ENCODE data around the gene JADE2.
"Not testable (repeated sequence)": the region's sequence is repeated elsewhere in the genome, so short reads cannot be mapped to it uniquely, and the experiment has no call there.

JADE2 gene

GRCh38 chr5:134494780-134495179, 30.7 kb upstream of the JADE2 start:
- H3K4me3 ChIP-seq (ENCODE audit: low read length in 2 of 2), result no peak overlapping the region
- no peak overlapping the region for H3K27ac ChIP-seq (ENCODE audit: low read depth in 2 of 2, low read length in 2 of 2)
- H3K4me1 ChIP-seq (ENCODE audit: control insufficient read depth in 2 of 2, insufficient read depth in 2 of 2, low read length in 2 of 2), result no peaks in the 10 kb centered on the region
- no peaks in the 10 kb centered on the region for H3K36me3 ChIP-seq (ENCODE audit: control insufficient read depth in 2 of 2, insufficient read depth in 2 of 2, low read length in 2 of 2)
- no peaks in the 10 kb centered on the region for H3K9me3 ChIP-seq (ENCODE audit: control insufficient read depth in 2 of 2, low read length in 2 of 2)
- no peaks in the 10 kb centered on the region for H3K27me3 ChIP-seq (ENCODE audit: control insufficient read depth in 2 of 2, insufficient read depth in 2 of 2, low read length in 2 of 2)
- H3K9ac ChIP-seq (ENCODE audit: low read depth in 1 of 2, low read length in 2 of 2), result no peak overlapping the region

- peaks cover 20 to 27% of the 10 kb centered on the region in 2 donors for H3K4me1 ChIP-seq (ENCODE audit: control insufficient read depth in 2 of 2, insufficient read depth in 2 of 2, low read length in 2 of 2)
- H3K36me3 ChIP-seq (ENCODE audit: control insufficient read depth in 2 of 2, insufficient read depth in 2 of 2, low read length in 2 of 2); H3K4me3 ChIP-seq (ENCODE audit: low read length in 2 of 2); H3K27me3 ChIP-seq (ENCODE audit: control insufficient read depth in 2 of 2, insufficient read depth in 2 of 2, low read length in 2 of 2); H3K27ac ChIP-seq (ENCODE audit: low read depth in 2 of 2, low read length in 2 of 2); H3K9me3 ChIP-seq (ENCODE audit: control insufficient read depth in 2 of 2, low read length in 2 of 2); H3K9ac ChIP-seq (ENCODE audit: low read depth in 1 of 2, low read length in 2 of 2): not testable (repeated sequence)
Measured at GRCh38 chr5:134499905-134500304, 25.6 kb upstream of the JADE2 start.

DNA sequence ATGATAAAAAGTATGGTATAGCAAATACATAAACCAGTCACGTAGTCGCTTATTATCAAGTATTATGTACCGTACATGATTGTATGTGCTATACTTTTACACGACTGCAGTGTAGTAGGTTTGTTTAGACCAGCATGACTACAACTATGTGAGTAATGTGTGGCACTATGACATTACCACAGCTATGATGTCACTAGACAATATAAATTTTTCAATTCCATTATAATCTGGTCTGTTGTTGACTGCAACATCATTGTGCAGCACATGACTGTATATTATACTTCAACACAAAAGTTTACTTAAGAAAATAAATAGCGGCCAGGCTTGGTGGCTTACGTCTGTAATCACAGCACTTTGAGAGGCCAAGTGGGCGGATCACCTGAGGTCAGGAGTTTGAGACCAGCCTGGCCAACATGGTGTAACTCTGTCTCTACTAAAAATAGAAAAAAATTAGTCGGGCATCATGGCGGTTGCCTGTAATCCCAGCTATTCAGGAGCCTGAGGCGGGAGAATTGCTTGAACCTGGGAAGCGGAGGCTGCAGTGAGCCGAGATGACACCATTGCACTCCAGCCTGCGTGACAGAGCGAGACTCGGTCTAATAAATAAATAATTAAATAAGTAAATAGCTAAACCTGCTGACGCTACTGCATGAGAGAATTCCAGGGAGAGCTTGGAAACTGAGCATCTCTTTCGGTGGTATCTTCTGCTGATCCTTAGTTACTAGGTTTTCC, 24.6 kb upstream of the JADE2 start:
- H3K36me3 ChIP-seq (ENCODE audit: control insufficient read depth in 2 of 2, insufficient read depth in 2 of 2, low read length in 2 of 2), result no peaks in the 10 kb centered on the region
- no peak overlapping the region for H3K27ac ChIP-seq (ENCODE audit: low read depth in 2 of 2, low read length in 2 of 2)
- H3K27me3 ChIP-seq (ENCODE audit: control insufficient read depth in 2 of 2, insufficient read depth in 2 of 2, low read length in 2 of 2), result no peaks in the 10 kb centered on the region
- H3K9ac ChIP-seq (ENCODE audit: low read depth in 1 of 2, low read length in 2 of 2), result no peak overlapping the region
- peaks cover 25 to 31% of the 10 kb centered on the region in 2 donors for H3K4me1 ChIP-seq (ENCODE audit: control insufficient read depth in 2 of 2, insufficient read depth in 2 of 2, low read length in 2 of 2)
- no peaks in the 10 kb centered on the region for H3K9me3 ChIP-seq (ENCODE audit: control insufficient read depth in 2 of 2, low read length in 2 of 2)
- no peak overlapping the region for H3K4me3 ChIP-seq (ENCODE audit: low read length in 2 of 2)

GRCh38 chr5:134502259-134502658, 23.2 kb upstream of the JADE2 start:
- no peaks in the 10 kb centered on the region for H3K9me3 ChIP-seq (ENCODE audit: control insufficient read depth in 2 of 2, low read length in 2 of 2)
- no peak overlapping the region for H3K4me3 ChIP-seq (ENCODE audit: low read length in 2 of 2)
- no peak overlapping the region for H3K27ac ChIP-seq (ENCODE audit: low read depth in 2 of 2, low read length in 2 of 2)
- H3K27me3 ChIP-seq (ENCODE audit: control insufficient read depth in 2 of 2, insufficient read depth in 2 of 2, low read length in 2 of 2), result no peaks in the 10 kb centered on the region
- H3K9ac ChIP-seq (ENCODE audit: low read depth in 1 of 2, low read length in 2 of 2), result no peak overlapping the region
- peaks cover 27 to 38% of the 10 kb centered on the region in 2 donors for H3K4me1 ChIP-seq (ENCODE audit: control insufficient read depth in 2 of 2, insufficient read depth in 2 of 2, low read length in 2 of 2)
- H3K36me3 ChIP-seq (ENCODE audit: control insufficient read depth in 2 of 2, insufficient read depth in 2 of 2, low read length in 2 of 2), result no peaks in the 10 kb centered on the region

DNA sequence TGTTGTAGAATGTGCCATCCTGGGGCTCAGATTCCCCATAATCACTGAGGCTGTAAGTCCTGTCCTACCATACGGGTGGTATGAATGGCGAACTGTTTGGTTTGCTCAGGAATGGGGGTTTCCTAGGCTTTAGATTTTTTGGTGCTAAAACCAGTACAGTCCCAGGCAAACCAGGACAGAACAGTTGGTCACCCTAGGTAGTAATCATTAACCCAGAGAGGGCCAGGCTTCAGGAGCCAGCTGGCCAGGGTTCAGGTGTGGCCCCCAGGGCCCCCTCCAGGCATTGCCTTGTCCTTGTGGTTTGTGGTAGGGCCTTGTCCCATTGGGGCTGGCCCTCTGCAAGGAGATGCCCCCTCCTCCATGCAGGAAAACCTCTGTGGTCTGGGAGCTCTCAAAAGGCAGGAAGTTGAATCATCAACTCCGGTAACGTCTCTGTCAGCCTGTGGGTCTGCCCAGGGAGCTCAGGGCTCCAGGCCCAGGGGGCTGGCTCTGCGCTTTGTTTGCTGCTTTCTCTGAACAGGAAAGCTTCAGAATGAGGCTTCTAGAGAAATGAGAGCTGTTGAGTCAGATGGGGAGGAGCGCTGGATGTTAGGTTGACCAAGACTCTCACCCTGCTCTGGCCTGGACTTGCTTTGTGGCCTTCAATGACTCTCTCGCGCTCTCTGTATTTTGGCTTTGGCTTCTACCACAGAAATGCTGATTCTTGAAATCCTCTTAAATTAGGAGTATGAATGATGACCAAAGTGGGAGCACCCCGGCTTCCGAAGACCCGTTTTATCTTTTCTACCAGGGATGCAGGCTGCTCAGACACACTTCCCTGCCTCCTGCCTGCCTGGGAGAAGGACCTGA, 22.2 kb upstream of the JADE2 start:
- Histone ChIP-seq H3K9ac (ENCODE audit: low read depth in 1 of 2, low read length in 2 of 2) (peak overlapping the region; percentile 40 to 48), H3K27me3 (ENCODE audit: control insufficient read depth in 2 of 2, insufficient read depth in 2 of 2, low read length in 2 of 2) (no peaks in the 10 kb centered on the region), H3K4me1 (ENCODE audit: control insufficient read depth in 2 of 2, insufficient read depth in 2 of 2, low read length in 2 of 2) (peaks cover 33 to 42% of the 10 kb centered on the region in 2 donors), H3K36me3 (ENCODE audit: control insufficient read depth in 2 of 2, insufficient read depth in 2 of 2, low read length in 2 of 2) (no peaks in the 10 kb centered on the region), H3K27ac (ENCODE audit: low read depth in 2 of 2, low read length in 2 of 2) (peak overlapping the region; percentile 71 to 81), H3K4me3 (ENCODE audit: low read length in 2 of 2) (peak overlapping the region in 1 of 2 donors; percentile 20), H3K9me3 (ENCODE audit: control insufficient read depth in 2 of 2, low read length in 2 of 2) (no peaks in the 10 kb centered on the region)

- Histone ChIP-seq H3K4me3 (ENCODE audit: low read length in 2 of 2) (no peak overlapping the region), H3K36me3 (ENCODE audit: control insufficient read depth in 2 of 2, insufficient read depth in 2 of 2, low read length in 2 of 2) (peaks cover 2 to 3% of the 10 kb centered on the region in 2 donors), H3K9me3 (ENCODE audit: control insufficient read depth in 2 of 2, low read length in 2 of 2) (no peaks in the 10 kb centered on the region), H3K4me1 (ENCODE audit: control insufficient read depth in 2 of 2, insufficient read depth in 2 of 2, low read length in 2 of 2) (peaks cover 37 to 43% of the 10 kb centered on the region in 2 donors), H3K27me3 (ENCODE audit: control insufficient read depth in 2 of 2, insufficient read depth in 2 of 2, low read length in 2 of 2) (no peaks in the 10 kb centered on the region), H3K9ac (ENCODE audit: low read depth in 1 of 2, low read length in 2 of 2) (peak overlapping the region; percentile 40 to 48), H3K27ac (ENCODE audit: low read depth in 2 of 2, low read length in 2 of 2) (peak overlapping the region; percentile 71 to 81)
Measured at GRCh38 chr5:134503937-134504437, 21.5 kb upstream of the JADE2 start.

GRCh38 chr5:134504629-134505300, 20.7 kb upstream of the JADE2 start:
- Histone ChIP-seq H3K9ac (ENCODE audit: low read depth in 1 of 2, low read length in 2 of 2) (peak overlapping the region in 1 of 2 donors; percentile 19), H3K27ac (ENCODE audit: low read depth in 2 of 2, low read length in 2 of 2) (no peak overlapping the region), H3K36me3 (ENCODE audit: control insufficient read depth in 2 of 2, insufficient read depth in 2 of 2, low read length in 2 of 2) (peaks cover 5 to 6% of the 10 kb centered on the region in 2 donors), H3K9me3 (ENCODE audit: control insufficient read depth in 2 of 2, low read length in 2 of 2) (no peaks in the 10 kb centered on the region), H3K27me3 (ENCODE audit: control insufficient read depth in 2 of 2, insufficient read depth in 2 of 2, low read length in 2 of 2) (no peaks in the 10 kb centered on the region), H3K4me1 (ENCODE audit: control insufficient read depth in 2 of 2, insufficient read depth in 2 of 2, low read length in 2 of 2) (peaks cover 37 to 49% of the 10 kb centered on the region in 2 donors), H3K4me3 (ENCODE audit: low read length in 2 of 2) (no peak overlapping the region)

- Histone ChIP-seq H3K9ac (ENCODE audit: low read depth in 1 of 2, low read length in 2 of 2) (peak overlapping the region; percentile 88 to 93), H3K27ac (ENCODE audit: low read depth in 2 of 2, low read length in 2 of 2) (peak overlapping the region; percentile 93 to 94), H3K36me3 (ENCODE audit: control insufficient read depth in 2 of 2, insufficient read depth in 2 of 2, low read length in 2 of 2) (peaks cover 5 to 6% of the 10 kb centered on the region in 2 donors), H3K4me3 (ENCODE audit: low read length in 2 of 2) (peak overlapping the region; percentile 89 to 94), H3K9me3 (ENCODE audit: control insufficient read depth in 2 of 2, low read length in 2 of 2) (no peaks in the 10 kb centered on the region), H3K4me1 (ENCODE audit: control insufficient read depth in 2 of 2, insufficient read depth in 2 of 2, low read length in 2 of 2) (peaks cover 41 to 56% of the 10 kb centered on the region in 2 donors), H3K27me3 (ENCODE audit: control insufficient read depth in 2 of 2, insufficient read depth in 2 of 2, low read length in 2 of 2) (no peaks in the 10 kb centered on the region)
Measured at GRCh38 chr5:134506054-134507039, 19.1 kb upstream of the JADE2 start.

DNA sequence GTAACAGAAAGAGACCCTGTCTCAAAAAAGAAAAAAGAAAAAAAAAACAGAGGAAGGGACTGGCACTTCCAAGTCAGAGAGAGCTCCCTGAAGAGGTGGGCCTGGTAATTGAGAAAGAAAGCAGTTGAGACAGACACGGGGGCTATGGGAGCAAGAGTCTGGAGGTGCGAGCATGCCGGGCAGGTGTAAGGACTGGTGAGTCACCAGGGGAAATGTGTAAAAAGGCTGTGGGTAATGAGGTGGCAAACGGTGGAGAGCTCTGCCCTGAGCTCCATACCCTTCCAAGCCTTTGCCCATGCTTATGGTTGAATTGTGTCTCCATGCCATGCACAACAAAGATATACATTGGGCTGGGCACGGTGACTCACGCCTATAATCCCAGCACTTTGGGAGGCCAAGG, 18.0 kb upstream of the JADE2 start:
- Histone ChIP-seq H3K4me1 (ENCODE audit: control insufficient read depth in 2 of 2, insufficient read depth in 2 of 2, low read length in 2 of 2) (peaks cover 51 to 61% of the 10 kb centered on the region in 2 donors), H3K27ac (ENCODE audit: low read depth in 2 of 2, low read length in 2 of 2) (peak overlapping the region; percentile 91 to 92), H3K9ac (ENCODE audit: low read depth in 1 of 2, low read length in 2 of 2) (peak overlapping the region; percentile 88 to 93), H3K4me3 (ENCODE audit: low read length in 2 of 2) (peak overlapping the region; percentile 89 to 94), H3K36me3 (ENCODE audit: control insufficient read depth in 2 of 2, insufficient read depth in 2 of 2, low read length in 2 of 2) (peaks cover 5 to 6% of the 10 kb centered on the region in 2 donors), H3K9me3 (ENCODE audit: control insufficient read depth in 2 of 2, low read length in 2 of 2) (no peaks in the 10 kb centered on the region), H3K27me3 (ENCODE audit: control insufficient read depth in 2 of 2, insufficient read depth in 2 of 2, low read length in 2 of 2) (no peaks in the 10 kb centered on the region)

Measured in mucosa of rectum (tissue), 2 donors.